SK-N-MC (cell line): ENCODE measurements around the gene FGF14.

Experiments used
- DNase-seq: peaks from one replicate; pipeline ENCODE4 v3.0.0-alpha.2; 2011; ENCODE audit warnings: low read depth, low spot score
- H3K27ac ChIP-seq: fragments of 200-600 bp; sonication (generic); 2 replicates; pipeline ENCODE4 v1.5.1; 2016; ENCODE audit warnings: mixed run types
- H3K36me3 ChIP-seq: fragments of 200-600 bp; sonication (generic); 2 replicates; pipeline ENCODE4 v1.6.1; 2017; ENCODE audit warnings: antibody characterized with exemption, low read length, mixed read lengths; ENCODE audit not compliant: insufficient read depth
- H3K4me3 ChIP-seq: fragments of 200-600 bp; sonication (generic); 2 replicates; pipeline ENCODE4 v1.5.1; 2016
- H3K9ac ChIP-seq: fragments of 200-600 bp; sonication (generic); 2 replicates; pipeline ENCODE4 v1.8.0; 2017; ENCODE audit warnings: mixed run types, mixed read lengths; ENCODE audit not compliant: insufficient read length
- H3K9me3 ChIP-seq: fragments of 200-600 bp; sonication (generic); 2 replicates; pipeline ENCODE4 v1.6.1; 2017; ENCODE audit warnings: low read depth, mild to moderate bottlenecking, antibody characterized with exemption, low read length, moderate library complexity, mixed read lengths
- EZH2 ChIP-seq: fragments of 200-600 bp; sonication (generic); IDR thresholded peaks from one replicate; pipeline ENCODE4 v1.6.1; 2017; ENCODE audit warnings: antibody characterized with exemption
- FOXP2 ChIP-seq: optimal IDR thresholded peaks from 2 replicates; pipeline ENCODE3; 2011; ENCODE audit warnings: mild to moderate bottlenecking, moderate library complexity; ENCODE audit not compliant: insufficient read depth; ENCODE audit errors: extremely low read length, control extremely low read depth
- POLR2AphosphoS5 ChIP-seq: IDR thresholded peaks from 2 replicates; pipeline ENCODE4 v1.6.1; 2012; ENCODE audit warnings: mild to moderate bottlenecking, low read depth, low read length, borderline replicate concordance

FGF14 gene

DNA sequence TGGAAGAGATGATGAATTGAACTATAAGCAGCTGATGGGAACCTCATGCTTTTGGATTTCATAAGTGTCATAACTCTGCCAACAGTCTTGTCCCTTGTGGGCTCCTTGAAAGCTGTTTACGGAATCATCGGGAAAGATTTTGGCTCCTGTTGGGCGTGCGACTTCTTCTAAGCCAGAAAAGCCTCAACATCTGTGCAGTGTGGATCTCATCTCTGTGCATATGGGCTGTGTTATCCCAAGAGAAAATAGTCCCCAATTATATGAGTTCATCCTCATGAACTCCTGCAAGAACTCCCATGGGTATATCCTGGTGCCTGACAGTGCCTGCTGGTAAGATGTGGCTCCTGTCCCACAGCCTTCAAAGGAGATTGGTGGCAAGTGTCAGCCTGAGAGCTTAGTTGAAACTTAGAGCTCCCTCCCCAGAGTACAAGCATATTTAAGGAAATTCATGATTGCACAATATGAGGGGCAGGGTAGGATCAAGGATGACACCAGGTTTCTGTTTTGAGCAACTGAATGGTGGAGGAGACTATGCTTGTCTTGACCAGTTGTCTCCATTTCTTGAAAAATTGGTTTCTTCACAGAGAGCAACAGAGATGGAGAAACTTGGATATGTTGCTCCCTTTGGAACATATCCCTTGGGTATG lies 705.9 kb downstream of the FGF14 start:
- Histone ChIP-seq H3K9ac (no peak overlapping the region), H3K27ac (no peak overlapping the region), H3K4me3 (no peak overlapping the region), H3K36me3 (no peaks in the 10 kb centered on the region), H3K9me3 (no peaks in the 10 kb centered on the region)
- TF ChIP-seq POLR2AphosphoS5 = no peak
- TF ChIP-seq FOXP2 = no peak
- TF ChIP-seq EZH2 = no peak
- DNase-seq = no peak

DNA sequence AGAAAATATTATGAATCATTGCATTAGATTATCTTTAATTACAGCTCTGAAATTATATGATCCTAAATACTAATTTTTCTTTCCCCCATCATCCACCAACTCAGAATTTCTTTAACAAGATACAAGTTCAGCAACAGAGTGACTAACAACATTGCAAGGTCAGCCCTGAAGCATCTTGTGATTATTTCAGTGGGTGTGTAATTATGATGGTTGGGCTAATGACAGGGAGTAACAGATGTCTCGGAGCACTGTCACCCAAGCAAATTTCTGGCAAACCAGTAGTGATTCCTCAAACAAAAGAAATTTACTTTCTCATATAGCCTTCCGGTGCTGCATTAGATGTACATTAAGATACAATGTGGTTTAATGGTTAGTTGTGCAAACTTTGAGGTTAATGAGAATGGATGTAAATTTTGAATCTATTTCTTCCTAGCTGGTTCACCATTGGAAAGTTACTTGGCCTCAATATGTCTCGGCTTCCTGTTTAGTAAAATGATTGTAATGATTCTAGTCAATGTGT lies 710.4 kb downstream of the FGF14 start:
- no peak for TF ChIP-seq EZH2
- TF ChIP-seq POLR2AphosphoS5 = no peak
- TF ChIP-seq FOXP2 = no peak
- no peak overlapping the region for H3K27ac ChIP-seq
- no peak overlapping the region for H3K4me3 ChIP-seq
- no peak overlapping the region for H3K9ac ChIP-seq
- no peaks in the 10 kb centered on the region for H3K9me3 ChIP-seq
- DNase-seq = no peak
- no peaks in the 10 kb centered on the region for H3K36me3 ChIP-seq

DNA sequence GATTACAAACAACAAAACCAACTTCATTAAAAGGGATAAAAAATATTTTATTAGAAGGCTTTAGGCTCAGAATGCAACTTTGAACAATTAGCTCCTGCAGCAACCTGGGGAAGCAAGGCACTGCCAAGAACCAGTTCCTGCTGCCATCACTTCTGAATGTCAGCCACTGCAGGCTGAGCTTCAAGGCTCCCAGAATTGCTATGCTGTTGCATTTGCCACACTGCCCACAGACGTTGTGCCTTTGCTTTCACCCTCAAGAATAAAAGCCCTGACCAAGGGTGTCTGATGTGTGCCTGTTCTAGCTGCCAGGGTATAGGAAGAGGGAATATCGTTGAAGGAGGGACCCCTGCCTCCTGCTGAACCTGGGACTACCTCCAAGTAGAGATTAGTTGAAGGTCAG lies 711.0 kb downstream of the FGF14 start:
- no peak overlapping the region for H3K4me3 ChIP-seq
- H3K27ac ChIP-seq = no peak overlapping the region
- no peaks in the 10 kb centered on the region for H3K36me3 ChIP-seq
- DNase-seq = no peak
- no peaks in the 10 kb centered on the region for H3K9me3 ChIP-seq
- TF ChIP-seq EZH2 (no peak), FOXP2 (no peak)
- H3K9ac ChIP-seq = no peak overlapping the region

DNA sequence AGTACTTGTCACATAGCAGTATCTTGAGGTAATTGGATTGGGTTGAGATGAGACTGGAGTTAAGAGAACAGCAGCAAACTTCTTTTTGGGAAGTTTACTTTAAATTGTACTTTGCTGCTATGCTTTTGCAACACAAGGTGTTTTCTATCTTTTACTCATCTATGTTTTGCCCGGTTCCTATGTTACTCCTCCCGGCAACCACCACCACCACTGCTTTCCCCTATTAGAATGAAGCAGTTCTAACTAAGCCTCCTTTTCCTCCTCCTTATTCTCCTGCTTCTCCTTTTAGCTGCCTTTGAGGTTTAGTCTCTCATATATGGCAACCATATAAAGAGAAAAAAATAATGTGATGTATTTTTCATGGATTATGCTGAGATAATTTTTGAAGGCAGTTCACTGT lies 715.8 kb downstream of the FGF14 start:
- TF ChIP-seq EZH2 (no peak), POLR2AphosphoS5 (no peak), FOXP2 (no peak)

DNA sequence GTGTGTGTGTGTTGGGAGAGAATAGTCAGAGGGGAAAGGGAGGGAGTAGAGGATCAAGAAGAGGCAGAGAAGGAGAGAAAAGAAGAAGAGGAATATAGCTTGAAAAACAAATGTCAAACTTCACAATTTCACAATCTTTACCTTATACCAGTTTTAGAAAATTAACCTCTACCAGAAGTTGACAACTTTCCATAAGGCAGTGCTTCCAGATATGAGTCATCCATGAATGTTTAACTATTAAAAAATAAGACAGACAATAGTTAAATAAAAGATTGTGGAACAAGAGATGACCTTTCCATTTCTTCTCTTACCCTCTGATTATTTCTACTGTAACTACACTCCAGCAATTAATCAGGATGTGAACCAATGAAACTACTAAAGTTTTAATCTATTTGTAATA lies 720.0 kb downstream of the FGF14 start:
- Histone ChIP-seq H3K9ac (no peak overlapping the region), H3K4me3 (no peak overlapping the region), H3K27ac (no peak overlapping the region), H3K9me3 (no peaks in the 10 kb centered on the region), H3K36me3 (no peaks in the 10 kb centered on the region)
- TF ChIP-seq FOXP2 (no peak), POLR2AphosphoS5 (no peak), EZH2 (no peak)
- no peak for DNase-seq

More for the DNA sequence above, 715.8 kb downstream of the FGF14 start:
- Histone ChIP-seq H3K4me3 (no peak overlapping the region), H3K9me3 (no peaks in the 10 kb centered on the region), H3K9ac (no peak overlapping the region), H3K36me3 (no peaks in the 10 kb centered on the region), H3K27ac (no peak overlapping the region)
- DNase-seq = no peak

DNA sequence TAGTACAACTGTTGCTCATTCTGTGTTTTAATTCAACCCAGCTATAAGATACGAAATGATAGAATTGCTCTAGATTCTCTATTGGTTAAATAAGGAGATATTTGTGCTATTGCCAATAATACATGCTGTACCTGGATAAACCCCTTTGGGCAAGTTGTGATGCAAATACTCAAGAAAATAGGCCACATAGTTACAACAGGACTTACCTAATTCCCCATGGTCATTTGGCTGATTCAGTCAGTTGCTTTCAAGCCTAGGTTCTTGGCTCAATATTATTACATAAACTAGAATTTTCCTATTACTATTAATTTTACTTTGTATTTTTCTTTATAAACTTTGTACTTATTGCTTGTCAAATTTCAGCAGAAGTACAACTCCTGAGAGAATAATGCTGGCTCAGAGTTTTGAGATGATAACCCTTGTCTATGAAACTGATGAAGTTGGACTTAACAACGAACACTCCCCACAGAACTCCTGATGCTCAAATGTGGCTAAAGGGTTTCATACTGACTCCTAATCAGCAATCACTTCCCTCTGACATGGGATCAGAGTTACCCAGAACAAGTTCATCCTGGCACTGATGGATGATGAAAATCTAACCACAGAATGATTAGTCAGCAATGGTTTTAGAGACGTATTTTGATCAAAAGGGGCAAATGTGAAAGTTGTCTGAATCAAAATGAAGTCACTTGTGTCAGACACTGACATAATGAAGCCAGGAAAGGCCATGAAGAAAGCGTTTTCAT lies 728.3 kb downstream of the FGF14 start:
- Histone ChIP-seq H3K9me3 (peaks cover 2% of the 10 kb centered on the region; the same call in 1 of the 2 replicates), H3K4me3 (no peak overlapping the region), H3K27ac (no peak overlapping the region), H3K36me3 (no peaks in the 10 kb centered on the region), H3K9ac (no peak overlapping the region)
- no peak for TF ChIP-seq FOXP2
- no peak for TF ChIP-seq EZH2
- no peak for TF ChIP-seq POLR2AphosphoS5
- DNase-seq = no peak

DNA sequence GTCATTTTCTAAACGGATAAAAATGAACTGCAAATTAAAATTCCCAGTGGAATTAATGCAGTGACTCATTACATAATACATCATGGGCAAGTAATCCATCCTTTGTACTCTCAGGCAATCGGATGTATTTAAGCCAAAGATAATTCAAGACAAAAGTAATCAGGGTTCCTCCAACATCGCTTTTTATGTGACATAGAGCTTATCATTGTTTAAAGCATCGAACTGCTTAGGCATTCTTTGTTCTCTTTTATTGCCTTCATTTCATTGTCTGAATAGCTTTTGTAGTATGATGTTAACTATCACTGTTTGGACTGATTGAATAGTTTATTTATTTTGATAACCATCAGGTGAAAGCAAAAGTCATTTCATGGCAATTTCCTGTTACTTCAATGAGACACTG lies 740.0 kb downstream of the FGF14 start:
- Histone ChIP-seq H3K9ac (no peak overlapping the region), H3K9me3 (no peaks in the 10 kb centered on the region), H3K4me3 (no peak overlapping the region), H3K36me3 (no peaks in the 10 kb centered on the region), H3K27ac (no peak overlapping the region)
- TF ChIP-seq EZH2 (no peak), POLR2AphosphoS5 (no peak), FOXP2 (no peak)
- DNase-seq = no peak
